BJ (cell line): ENCODE data around the gene RASSF5. TPM values are rescaled to one million over a fixed set of nuclear protein-coding genes. Genes with fewer than 3 reads are reported as not detected.

Experiments used
- CTCF ChIA-PET: fragments of 350-600 bp; formaldehyde crosslinking; extraction: SDS; loops from one replicate; lab custom pipeline; 2021; ENCODE audit warnings: antibody characterized with exemption, inconsistent platforms; lab: Yijun Ruan, JAX
- POLR2A ChIA-PET: fragments of 300-600 bp; sonication (Branson Sonifier 250); formaldehyde crosslinking; extraction: SDS; loops from one replicate; lab custom pipeline; 2021; ENCODE audit warnings: antibody characterized with exemption; lab: Charles Lee
- DNase-seq: peaks from one replicate; pipeline ENCODE4 v3.0.0-alpha.2; 2011; ENCODE audit warnings: low read depth
- H3K27me3 ChIP-seq: 2 replicates; pipeline ENCODE4 v1.6.0; 2011; ENCODE audit warnings: low read length; ENCODE audit not compliant: control insufficient read depth, insufficient read depth
- H3K36me3 ChIP-seq: 2 replicates; pipeline ENCODE4 v1.5.1; 2011; ENCODE audit warnings: low read length; ENCODE audit not compliant: control insufficient read depth, insufficient read depth
- H3K4me3 ChIP-seq: 2 replicates; pipeline ENCODE4 v1.5.1; 2011; ENCODE audit warnings: low read depth, mild to moderate bottlenecking, control low read depth, low read length
- polyA plus RNA-seq: library from polyadenylated mRNA; depleted of rRNA; stranded (reverse); fragments of >200 nt; gene quantifications from 2 replicates; pipeline ENCODE4 v1.2.3, GENCODE V29; 2011
- TF ChIP-seq, protein P1 (sequence below): IDR thresholded peaks from 2 replicates; pipeline ENCODE4 v1.5.1; 2011; ENCODE audit warnings: low read depth, mild to moderate bottlenecking, control low read depth, inconsistent platforms, low read length, moderate library complexity; ENCODE audit not compliant: insufficient read depth

The RASSF5 gene
- polyA plus RNA-seq, 1 experiment = 2.1 TPM

DNA sequence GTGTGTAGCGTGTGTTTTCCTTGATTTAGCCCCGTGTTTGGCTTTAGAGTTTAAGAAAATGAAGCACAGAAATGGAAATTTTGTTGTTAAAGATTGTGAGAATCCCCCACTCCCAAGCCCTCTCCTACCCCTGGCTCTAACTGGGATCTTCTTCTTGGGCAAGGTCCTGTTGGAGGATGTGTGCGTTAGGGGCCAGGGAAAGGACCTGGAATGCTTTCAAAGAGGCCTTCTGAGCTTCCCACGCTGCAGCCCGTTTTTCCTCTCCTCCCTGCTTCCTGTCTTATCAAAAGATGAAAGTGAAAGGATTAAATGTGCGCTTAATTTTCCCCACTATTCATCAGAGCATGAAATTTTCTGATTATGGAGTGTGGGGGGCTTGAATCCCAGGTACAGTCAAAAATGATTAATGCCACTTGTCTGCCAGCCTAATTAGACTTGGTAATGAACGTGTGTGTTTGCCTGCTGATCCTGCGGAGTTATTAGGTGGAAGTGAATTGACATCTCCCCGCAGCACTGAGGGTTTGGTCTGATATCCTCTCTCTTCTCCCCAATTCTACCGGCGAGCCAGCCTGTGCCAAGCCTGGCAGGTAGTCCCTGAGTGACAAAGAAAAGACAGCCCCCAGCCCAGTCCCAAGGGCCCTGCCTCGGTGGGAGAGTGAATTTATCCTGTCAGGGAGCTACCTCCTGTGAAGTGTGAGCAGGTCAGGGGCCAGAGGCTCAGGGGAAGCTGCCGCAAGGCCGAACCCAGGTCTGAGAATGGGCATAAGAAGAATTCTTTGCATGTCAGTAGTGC lies 4.9 kb downstream of the RASSF5 start:
- Histone ChIP-seq H3K27me3 (peaks cover 6% of the 10 kb centered on the region; the same call in 1 of the 2 replicates), H3K36me3 (no peaks in the 10 kb centered on the region), H3K4me3 (no peak overlapping the region)
- ChIA-PET POLR2A (no interaction called here), CTCF (interaction anchor here (1.0 to 2.4 kb wide), 4 partner anchors 8 to 60 kb away, joined by 3 to 7 read pairs (median 4); partner anchors contain the start of gene IKBKE)
- DNase-seq = no peak
- TF ChIP-seq, protein P1, sequence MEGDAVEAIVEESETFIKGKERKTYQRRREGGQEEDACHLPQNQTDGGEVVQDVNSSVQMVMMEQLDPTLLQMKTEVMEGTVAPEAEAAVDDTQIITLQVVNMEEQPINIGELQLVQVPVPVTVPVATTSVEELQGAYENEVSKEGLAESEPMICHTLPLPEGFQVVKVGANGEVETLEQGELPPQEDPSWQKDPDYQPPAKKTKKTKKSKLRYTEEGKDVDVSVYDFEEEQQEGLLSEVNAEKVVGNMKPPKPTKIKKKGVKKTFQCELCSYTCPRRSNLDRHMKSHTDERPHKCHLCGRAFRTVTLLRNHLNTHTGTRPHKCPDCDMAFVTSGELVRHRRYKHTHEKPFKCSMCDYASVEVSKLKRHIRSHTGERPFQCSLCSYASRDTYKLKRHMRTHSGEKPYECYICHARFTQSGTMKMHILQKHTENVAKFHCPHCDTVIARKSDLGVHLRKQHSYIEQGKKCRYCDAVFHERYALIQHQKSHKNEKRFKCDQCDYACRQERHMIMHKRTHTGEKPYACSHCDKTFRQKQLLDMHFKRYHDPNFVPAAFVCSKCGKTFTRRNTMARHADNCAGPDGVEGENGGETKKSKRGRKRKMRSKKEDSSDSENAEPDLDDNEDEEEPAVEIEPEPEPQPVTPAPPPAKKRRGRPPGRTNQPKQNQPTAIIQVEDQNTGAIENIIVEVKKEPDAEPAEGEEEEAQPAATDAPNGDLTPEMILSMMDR = no peak

DNA sequence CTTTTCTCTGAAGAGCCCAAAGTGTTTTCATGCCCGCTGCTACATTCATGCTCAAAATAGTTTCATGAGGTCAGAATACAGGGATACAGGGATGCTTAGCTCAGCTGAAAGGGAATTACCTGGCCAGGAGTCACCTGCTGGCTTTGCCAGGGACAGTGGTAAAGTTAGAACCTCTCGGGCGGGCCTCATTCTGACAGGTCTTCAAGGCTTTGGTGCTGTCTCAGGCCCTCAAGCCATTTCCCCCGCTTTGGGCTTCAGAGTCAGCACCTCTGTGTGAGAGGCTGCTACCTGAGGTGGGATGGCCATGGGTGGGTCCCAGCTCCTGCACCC lies 5.5 kb downstream of the RASSF5 start:
- TF ChIP-seq, protein P1 = no peak
- ChIA-PET POLR2A (interaction anchor here (0.5 kb wide), 1 partner anchor 14 kb away, joined by 3 read pairs; no protein-coding TSS in a partner anchor), CTCF (interaction anchor here (0.5 to 2.4 kb wide), 7 partner anchors 9 to 71 kb away, joined by 3 to 8 read pairs (median 4); partner anchors contain the start of gene IKBKE)
- H3K27me3 ChIP-seq = peaks cover 6% of the 10 kb centered on the region; the same call in 1 of the 2 replicates
- H3K36me3 ChIP-seq = no peaks in the 10 kb centered on the region
- H3K4me3 ChIP-seq = no peak overlapping the region
- no peak for DNase-seq

DNA sequence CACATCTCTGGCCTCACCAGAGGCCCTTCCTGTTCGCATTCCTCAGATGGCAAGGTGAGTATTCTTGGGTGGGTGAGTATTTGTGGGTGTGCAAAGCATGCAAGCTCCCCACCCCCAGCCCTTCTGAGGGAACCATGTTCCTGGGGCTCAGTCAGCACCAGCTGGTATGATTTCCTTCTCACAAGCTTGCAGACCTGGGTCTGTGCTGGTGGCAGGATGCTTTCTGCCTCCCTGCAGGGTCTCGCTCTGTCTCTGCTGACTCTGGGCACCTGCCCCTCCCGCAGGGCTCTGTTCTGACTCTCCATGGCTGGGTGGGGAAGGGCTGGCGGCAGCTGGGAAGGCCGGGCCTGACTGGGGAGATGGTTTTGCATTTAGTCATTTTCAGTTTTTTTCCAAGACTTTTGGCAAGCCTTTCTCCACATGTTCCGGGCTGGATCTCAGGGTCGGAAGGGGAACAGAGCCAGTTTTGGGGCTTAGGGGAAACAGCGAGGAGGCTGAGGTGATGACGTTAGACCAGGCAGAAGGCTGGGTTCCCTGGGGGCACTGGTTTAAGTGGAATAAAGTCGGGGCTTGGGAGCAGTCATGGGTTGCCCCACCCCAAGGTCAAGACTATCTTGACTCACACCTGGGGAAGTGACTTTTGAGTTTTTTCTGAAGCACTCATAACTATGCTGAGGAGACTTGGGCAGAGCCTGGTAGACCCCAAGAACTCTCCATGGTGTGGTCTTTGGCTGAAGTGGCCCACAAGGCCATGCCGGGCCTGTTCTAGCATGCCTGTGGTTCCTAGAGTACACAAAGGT lies 6.2 kb downstream of the RASSF5 start:
- Histone ChIP-seq H3K27me3 (peaks cover 3% of the 10 kb centered on the region), H3K4me3 (no peak overlapping the region), H3K36me3 (no peaks in the 10 kb centered on the region)
- DNase-seq = peak; percentile 61
- TF ChIP-seq, protein P1 = no peak
- POLR2A ChIA-PET = interaction anchor here (0.5 kb wide), 1 partner anchor 15 kb away, joined by 3 read pairs; no protein-coding TSS in a partner anchor
- CTCF ChIA-PET = interaction anchor here (0.5 to 2.4 kb wide), 7 partner anchors 9 to 71 kb away, joined by 3 to 8 read pairs (median 4); partner anchors contain the start of gene IKBKE

DNA sequence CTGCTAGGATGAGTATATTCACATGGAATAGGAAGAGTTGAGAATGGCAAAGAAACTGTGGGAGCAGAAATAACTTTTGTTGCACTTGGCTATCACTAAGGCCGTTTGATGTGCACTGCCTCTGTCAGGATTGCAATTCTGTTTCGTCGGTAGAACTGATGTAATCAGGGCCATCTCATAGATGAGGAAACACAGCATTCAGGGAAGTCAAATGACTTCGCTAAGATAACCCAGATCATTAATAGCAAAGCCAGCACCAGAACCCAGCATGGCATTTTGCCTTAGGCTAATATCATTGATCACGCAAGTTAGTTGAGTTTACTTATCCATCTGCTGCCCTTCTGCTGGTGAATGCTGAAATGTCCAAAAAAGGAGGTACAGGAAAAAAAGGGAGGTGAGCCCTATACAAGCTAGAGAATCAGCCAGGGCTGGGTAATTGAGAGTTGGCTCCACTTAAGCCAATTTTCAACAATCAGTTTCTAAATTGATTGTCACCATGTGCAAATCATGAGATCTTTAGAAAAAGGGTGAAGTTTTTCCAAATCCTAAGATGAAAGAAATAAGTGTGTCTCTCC lies 7.6 kb downstream of the RASSF5 start:
- no peaks in the 10 kb centered on the region for H3K36me3 ChIP-seq
- no peak overlapping the region for H3K4me3 ChIP-seq
- CTCF ChIA-PET = interaction anchor here (0.7 to 2.3 kb wide), 5 partner anchors 7 to 70 kb away, joined by 3 to 7 read pairs (median 4); partner anchors contain the start of gene RASSF5
- H3K27me3 ChIP-seq = peaks cover 3% of the 10 kb centered on the region
- POLR2A ChIA-PET = no interaction called here
- TF ChIP-seq, protein P1 = no peak
- DNase-seq = no peak
